Motor neuron (in vitro differentiated cells): ENCODE measurements around the gene AIRE. TPM values are rescaled to one million over a fixed set of nuclear protein-coding genes. Genes with fewer than 3 reads are reported as not detected.

Source experiments
- ATAC-seq, 8 experiments: fragments of 200-7000 bp; cut with Tn5 transposase; replicated peaks in 6 of 8; 2 replicates each; pipeline ENCODE4 v1.8.0; 2021; ENCODE audit warnings: mild to moderate bottlenecking in 8 of 8, moderate library complexity in 8 of 8
- H3K27ac ChIP-seq, 2 donors: fragments of 250-450 bp; sonication (Bioruptor Pico); 2 replicates each; pipeline ENCODE4 v1.9.0; 2021; ENCODE audit warnings: antibody characterized with exemption in 2 of 2, mild to moderate bottlenecking in 2 of 2, moderate library complexity in 1 of 2
- H3K4me1 ChIP-seq, 2 donors: fragments of 250-450 bp; sonication (Bioruptor Pico); replicated peaks in 1 of 2; 2 replicates each; pipeline ENCODE4 v1.6.1; 2021; ENCODE audit warnings: antibody characterized with exemption in 2 of 2, mild to moderate bottlenecking in 2 of 2, moderate library complexity in 1 of 2
- H3K4me3 ChIP-seq, 5 donors: fragments of 250-450 bp; sonication (Bioruptor Pico); 2 replicates each; pipeline ENCODE4 v1.9.0; 2021; ENCODE audit warnings: antibody characterized with exemption in 5 of 5, mild to moderate bottlenecking in 5 of 5, moderate library complexity in 4 of 5
- WGBS, 10 experiments: fragments of 450-650 bp; shearing (Covaris generic); methylation state at CpG; one replicate each; pipeline ENCODE4 v1.0.0; 2022; 5-methylcytosine and 5-hydroxymethylcytosine counted together
- in situ Hi-C, 9 experiments: fragments of 400-800 bp; cut with MboI; loops; one replicate each; pipeline ENCODE4 v1.15.0; 2021; ENCODE audit warnings: low sequenced_read_pairs in 9 of 9, low pct_unique_long_range_greater_than_20kb in 2 of 9; ENCODE audit not compliant: unreplicated experiment in 9 of 9
- total RNA-seq, 8 experiments: library from RNA; unstranded; fragments of 300-600 nt; gene quantifications; 2 replicates each; pipeline versions ENCODE4 v1.2.3 to v1.2.4, GENCODE V29; 2022

Gene AIRE
- total RNA-seq, 8 experiments from 2014 or later = 0.05 to 0.58 (median 0.21) TPM; not detected in 1

DNA sequence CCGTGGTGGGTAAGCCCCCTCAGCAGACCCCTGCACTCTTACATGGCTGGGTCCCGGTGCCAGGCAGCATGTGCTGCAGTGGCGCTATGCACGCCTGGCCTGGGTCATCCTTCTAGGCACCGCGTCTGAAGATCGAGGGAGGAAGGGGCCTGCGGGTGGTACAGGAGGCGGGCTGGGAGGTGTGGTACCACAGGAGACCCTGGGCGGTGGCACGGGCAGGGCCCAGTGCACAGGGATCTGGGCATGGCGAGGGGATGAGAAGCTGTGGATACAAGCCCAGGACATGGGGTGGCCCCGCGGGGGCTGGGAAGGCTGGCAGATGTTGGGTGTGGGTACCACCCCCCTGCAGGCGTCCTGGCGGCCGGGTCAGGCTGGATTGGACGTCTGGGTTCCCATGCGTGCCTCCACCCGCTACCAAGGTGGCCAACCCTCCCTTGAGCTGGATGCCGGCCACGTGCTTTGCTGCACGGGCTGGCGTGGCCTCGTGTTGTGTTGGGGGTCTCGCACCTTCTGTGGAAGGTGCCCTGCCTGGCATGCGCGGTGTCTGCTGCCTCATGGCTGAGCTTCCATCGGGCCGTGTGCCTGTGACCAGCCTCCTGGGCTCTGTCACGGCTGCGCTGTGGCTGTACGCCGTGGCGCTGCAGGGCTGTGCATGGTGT, 33.9 kb downstream of the AIRE start:
- in situ Hi-C loops = no loop called here
- 95 to 100% (median 100%) methylated on average over 1 to 12 of the region's 35 CpGs; no CpG with 5 or more reads in 3 of the 10 experiments for WGBS, 10 experiments
- H3K27ac ChIP-seq = no peak overlapping the region

DNA sequence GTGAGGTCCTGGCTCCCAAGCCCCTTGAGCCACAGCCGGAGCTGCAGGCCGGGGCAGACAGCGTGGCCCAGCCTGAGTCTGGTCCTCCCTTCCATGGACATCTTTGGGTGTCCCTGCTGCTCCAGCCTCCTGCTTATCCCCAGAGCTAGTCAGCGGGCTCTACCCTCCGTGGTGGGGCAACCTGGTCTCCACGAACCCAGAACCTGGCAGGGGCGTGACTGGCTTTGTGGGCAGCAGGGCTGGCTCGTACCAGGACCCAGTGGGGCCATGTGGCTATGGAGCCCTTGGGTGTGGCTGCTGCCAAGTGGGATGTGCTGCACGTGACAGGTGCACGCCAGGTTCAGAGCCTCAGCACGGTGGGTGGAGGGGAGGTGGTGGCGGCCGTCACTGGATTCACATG, 35.2 kb downstream of the AIRE start:
- Histone ChIP-seq H3K4me1 (no peaks in the 10 kb centered on the region), H3K4me3 (no peak overlapping the region), H3K27ac (no peak overlapping the region)
- in situ Hi-C loops = no loop called here
- WGBS, 10 experiments = 92 to 100% (median 100%) methylated on average over 2 to 3 of the region's 13 CpGs; no CpG with 5 or more reads in 7 of the 10 experiments
- no peak for ATAC-seq

More for the DNA sequence above, 33.9 kb downstream of the AIRE start:
- Histone ChIP-seq H3K4me3 (no peak overlapping the region), H3K4me1 (no peaks in the 10 kb centered on the region)
- no peak for ATAC-seq

DNA sequence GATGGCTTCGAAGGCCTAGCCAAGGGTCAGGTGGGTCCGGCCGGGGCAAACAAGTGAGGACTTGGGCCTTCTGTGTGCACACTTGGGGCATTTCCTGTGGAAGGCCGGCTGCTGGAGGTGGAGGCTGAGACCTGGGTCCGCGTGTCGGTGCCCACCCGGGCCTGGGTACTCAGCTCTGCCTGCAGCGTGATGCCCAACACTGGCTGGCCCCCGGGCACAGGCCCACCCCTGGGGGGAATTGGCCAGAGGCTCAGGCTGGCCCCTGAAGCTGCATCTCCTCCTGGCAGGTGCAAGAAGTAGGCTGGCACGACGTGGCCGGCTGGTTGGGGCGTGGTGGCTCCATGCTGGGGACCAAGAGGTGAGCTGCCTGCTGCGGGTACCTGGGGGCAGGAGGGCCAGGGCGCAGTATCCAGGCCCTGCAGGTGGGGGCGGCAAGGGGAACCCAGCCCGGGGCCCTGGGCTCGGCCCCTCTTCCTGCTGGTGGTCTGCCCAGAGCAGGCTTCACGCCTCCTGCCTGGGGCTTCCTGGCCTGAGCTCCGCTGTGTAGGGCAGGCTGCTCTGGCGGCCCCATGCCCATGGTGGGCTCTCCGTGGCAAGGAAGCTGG, 36.3 kb downstream of the AIRE start:
- WGBS, 10 experiments = 80 to 100% (median 80%) methylated on average over 1 to 3 of the region's 23 CpGs; no CpG with 5 or more reads in 7 of the 10 experiments
- no peak overlapping the region for H3K27ac ChIP-seq
- in situ Hi-C loops = no loop called here
- H3K4me3 ChIP-seq = no peak overlapping the region
- no peak for ATAC-seq
- H3K4me1 ChIP-seq = no peaks in the 10 kb centered on the region

DNA sequence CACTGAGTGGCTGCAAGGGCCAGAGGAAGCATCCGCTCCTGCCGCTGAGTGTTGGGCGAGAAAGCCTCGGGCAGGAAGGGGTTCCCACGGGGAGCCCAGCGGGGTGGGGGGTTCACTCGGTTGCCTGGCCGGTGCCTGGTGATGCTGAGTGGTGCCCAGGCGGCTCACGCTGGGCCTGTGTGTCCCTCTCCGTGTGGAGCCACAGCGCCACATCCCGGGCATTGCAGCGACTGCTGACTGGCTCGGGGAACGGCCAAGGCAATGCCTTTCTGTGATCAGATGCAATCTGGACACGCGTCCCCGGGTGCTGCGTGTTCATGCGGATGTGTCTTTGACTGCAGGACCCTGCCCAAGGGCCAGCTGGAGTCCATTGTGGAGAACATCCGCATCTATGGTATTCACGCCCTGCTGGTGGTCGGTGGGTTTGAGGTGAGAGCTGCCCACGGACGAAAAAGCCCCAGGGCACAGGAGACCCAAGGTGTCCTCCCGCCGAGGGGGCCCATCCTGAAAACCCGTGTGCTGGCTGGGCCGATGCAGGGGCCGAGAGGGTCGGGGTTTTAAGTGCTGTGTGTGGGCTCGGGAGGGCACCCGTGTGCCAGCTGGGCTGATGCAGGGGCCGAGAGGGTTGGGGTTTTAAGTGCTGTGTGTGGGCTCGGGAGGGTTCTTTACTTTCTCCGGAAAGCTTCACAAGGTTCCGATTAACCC, 37.1 kb downstream of the AIRE start:
- 100% methylated on average over 4 of the region's 38 CpGs; no CpG with 5 or more reads in 9 of the 10 experiments for WGBS, 10 experiments
- Histone ChIP-seq H3K27ac (no peak overlapping the region), H3K4me3 (no peak overlapping the region), H3K4me1 (no peaks in the 10 kb centered on the region)
- in situ Hi-C loops = no loop called here
- ATAC-seq = no peak

DNA sequence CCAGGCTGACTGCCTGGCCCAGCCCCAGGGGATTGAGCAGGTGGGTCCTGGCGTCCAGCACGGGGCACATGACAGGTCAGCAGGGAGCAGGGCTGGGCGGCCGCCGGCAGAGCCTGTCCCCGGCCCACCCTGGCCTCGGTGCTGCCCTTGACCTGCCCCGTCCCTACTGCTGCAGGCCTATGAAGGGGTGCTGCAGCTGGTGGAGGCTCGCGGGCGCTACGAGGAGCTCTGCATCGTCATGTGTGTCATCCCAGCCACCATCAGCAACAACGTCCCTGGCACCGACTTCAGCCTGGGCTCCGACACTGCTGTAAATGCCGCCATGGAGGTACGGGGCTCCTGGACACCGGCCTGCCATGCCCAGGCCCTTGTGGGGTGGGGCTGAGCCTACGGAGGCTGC, 37.9 kb downstream of the AIRE start:
- Histone ChIP-seq H3K4me3 (no peak overlapping the region), H3K27ac (no peak overlapping the region), H3K4me1 (no peaks in the 10 kb centered on the region)
- in situ Hi-C loops = no loop called here
- WGBS, 10 experiments = 80 to 90% methylated on average over 1 to 2 of the region's 20 CpGs; no CpG with 5 or more reads in 8 of the 10 experiments
- no peak for ATAC-seq

DNA sequence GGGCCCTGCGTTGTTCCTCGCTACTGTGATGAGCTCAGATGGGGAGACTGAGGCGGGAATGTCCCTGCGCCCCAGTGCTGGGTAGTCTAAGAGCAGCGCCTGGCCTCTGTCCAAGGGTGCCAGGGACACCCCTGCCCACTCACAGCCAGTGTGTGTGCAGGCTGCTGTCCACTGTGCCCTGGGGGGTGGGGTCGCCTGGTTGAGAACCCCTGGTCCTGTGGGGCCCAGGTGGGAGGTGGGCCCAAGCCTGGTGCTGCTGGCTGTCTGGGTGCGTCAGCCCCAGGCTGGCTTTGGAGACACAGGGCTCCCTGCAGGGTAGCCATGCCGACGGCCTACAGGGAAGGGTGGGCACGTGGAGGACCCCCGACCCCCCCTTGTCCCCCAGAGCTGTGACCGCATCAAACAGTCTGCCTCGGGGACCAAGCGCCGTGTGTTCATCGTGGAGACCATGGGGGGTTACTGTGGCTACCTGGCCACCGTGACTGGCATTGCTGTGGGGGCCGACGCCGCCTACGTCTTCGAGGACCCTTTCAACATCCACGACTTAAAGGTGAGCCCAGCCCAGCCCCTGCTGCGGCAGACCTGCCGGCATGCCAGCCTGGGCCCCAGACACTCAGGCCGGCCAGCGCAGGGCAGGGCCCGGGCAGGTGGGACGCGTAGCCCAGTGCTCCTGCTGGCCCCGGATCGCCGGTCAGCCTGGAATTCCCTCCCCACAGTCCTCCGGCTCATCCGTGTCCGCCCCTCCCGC, 38.6 kb downstream of the AIRE start:
- H3K4me1 ChIP-seq = no peaks in the 10 kb centered on the region
- 93 to 100% methylated on average over 2 to 8 of the region's 37 CpGs; no CpG with 5 or more reads in 8 of the 10 experiments for WGBS, 10 experiments
- in situ Hi-C loops = no loop called here
- H3K4me3 ChIP-seq = no peak overlapping the region
- H3K27ac ChIP-seq = no peak overlapping the region
- ATAC-seq = no peak

DNA sequence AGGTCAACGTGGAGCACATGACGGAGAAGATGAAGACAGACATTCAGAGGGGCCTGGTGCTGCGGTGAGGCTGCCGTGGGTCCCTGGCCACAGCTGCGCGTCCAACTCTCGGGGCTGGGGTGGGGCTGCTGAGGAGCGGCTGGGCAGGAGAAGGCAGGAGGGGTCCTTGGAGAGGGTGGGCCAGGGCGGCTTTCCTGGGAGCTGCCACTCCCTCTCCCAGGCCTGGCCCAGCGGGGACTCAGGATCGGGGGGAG, 39.1 kb downstream of the AIRE start:
- no CpG with 5 or more reads among the region's 11 CpGs for WGBS, 10 experiments
- Histone ChIP-seq H3K27ac (no peak overlapping the region), H3K4me3 (no peak overlapping the region), H3K4me1 (no peaks in the 10 kb centered on the region)
- in situ Hi-C loops = loop anchor here in 1 of 9 experiments (25.0 kb wide), 1 partner anchor 463 kb away; no protein-coding TSS in a partner anchor
- no peak for ATAC-seq

DNA sequence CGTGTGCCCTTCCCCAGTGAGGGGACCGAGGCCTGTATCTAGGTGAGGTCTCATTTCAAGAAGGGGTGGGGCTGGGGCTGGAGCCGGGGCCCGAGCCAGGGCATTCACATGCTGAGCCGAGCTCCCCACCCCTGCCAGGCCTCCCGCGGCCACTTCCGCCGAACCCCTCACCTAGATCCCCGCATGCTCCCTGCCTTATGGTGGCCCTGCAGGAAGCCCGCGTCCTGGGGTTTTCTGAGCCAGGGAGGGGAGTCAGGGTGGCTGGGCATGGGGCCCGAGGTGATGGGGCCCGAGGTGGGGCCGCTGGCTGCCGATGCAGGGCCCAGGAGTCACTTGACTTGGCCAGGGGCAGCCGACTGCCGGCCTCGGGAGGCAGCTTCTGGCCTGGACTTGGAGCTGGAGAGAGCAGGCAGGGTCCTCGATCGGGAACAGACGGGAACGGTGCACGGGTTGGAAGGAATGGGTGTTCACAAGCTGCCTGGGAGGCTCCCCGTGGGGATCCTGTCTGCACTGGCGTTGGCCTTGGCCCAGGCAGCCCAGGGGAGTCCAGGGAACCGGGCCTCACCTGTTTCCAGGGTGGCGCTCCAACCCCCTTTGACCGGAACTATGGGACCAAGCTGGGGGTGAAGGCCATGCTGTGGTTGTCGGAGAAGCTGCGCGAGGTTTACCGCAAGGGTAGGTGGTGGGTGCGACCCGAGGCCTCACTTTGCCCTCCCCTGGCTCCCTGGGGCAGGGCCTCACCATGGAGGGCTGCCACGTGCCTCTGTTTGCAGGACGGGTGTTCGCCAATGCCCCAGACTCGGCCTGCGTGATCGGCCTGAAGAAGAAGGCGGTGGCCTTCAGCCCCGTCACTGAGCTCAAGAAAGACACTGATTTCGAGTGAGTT, 40.0 kb downstream of the AIRE start:
- no peak for ATAC-seq
- WGBS, 10 experiments = 100% methylated on average over 3 to 6 of the region's 44 CpGs; no CpG with 5 or more reads in 8 of the 10 experiments
- in situ Hi-C loops = loop anchor here in 1 of 9 experiments (25.0 kb wide), 1 partner anchor 462 kb away; no protein-coding TSS in a partner anchor
- Histone ChIP-seq H3K4me1 (no peaks in the 10 kb centered on the region), H3K27ac (no peak overlapping the region), H3K4me3 (no peak overlapping the region)

DNA sequence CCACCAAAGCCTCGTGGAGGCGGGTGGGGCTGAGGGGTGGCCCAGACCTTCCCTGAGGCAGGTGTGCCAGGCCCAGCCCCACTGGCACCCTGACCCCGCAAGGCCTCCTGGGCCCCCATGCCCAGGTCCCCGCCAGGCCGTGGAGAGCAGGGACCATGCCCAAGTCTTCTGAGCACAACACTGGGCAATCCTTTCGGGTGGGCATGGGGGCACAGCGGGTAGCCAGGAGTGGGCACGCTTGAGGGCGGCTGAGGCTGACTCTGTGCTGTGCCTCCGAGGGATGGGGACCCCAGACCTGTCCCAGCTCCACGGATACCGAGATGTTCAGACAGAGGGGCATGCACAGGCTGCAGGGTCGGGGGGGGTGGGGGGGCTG, 40.6 kb downstream of the AIRE start:
- Histone ChIP-seq H3K27ac (no peak overlapping the region), H3K4me1 (no peaks in the 10 kb centered on the region), H3K4me3 (no peak overlapping the region)
- no CpG with 5 or more reads among the region's 13 CpGs for WGBS, 10 experiments
- in situ Hi-C loops = loop anchor here in 1 of 9 experiments (25.0 kb wide), 1 partner anchor 461 kb away; no protein-coding TSS in a partner anchor
- no peak for ATAC-seq

DNA sequence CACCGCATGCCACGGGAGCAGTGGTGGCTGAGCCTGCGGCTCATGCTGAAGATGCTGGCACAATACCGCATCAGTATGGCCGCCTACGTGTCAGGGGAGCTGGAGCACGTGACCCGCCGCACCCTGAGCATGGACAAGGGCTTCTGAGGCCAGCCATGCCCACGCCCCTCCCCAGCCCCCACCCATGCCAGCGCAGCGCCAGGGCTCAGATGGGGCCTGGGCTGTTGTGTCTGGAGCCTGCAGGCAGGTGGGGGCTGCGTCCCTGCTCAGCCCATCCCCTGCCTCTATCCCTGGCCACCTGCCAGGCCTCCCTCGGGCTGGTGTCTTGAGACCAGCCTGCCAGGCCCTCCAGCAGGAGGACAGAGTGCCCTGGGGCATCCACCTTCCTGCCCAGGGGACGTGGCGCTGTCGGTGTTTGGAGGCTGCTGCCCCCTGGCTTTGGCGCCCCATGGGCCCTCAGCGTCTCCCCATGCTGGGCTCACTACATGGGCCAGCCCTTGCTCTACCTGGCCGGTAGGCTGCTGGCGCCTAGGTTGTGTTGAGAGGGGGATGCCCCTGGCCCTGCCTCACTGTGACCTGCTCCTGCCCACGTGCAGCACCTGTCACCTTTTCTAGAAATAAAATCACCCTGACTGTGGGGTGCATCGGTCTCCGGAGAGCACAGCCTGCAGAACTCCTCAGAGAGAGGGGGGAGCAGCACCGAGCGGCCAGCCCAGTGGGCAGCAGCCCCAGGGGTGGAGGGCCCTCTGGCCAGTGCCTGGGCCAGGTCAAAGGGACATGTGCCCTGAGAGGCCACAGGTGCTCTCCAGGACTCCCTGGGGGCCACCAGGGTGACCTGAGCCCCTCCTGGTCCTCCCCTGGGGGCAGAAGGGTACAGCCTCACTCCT, 41.3 kb downstream of the AIRE start:
- in situ Hi-C loops = loop anchor here in 1 of 9 experiments (25.0 kb wide), 1 partner anchor 460 kb away; no protein-coding TSS in a partner anchor
- WGBS, 10 experiments = 90 to 95% methylated on average over 2 to 8 of the region's 26 CpGs; no CpG with 5 or more reads in 8 of the 10 experiments
- Histone ChIP-seq H3K27ac (no peak overlapping the region), H3K4me3 (no peak overlapping the region), H3K4me1 (no peaks in the 10 kb centered on the region)
- ATAC-seq = peak in 3 of 8 experiments; percentile 1 to 5 (median 2)

DNA sequence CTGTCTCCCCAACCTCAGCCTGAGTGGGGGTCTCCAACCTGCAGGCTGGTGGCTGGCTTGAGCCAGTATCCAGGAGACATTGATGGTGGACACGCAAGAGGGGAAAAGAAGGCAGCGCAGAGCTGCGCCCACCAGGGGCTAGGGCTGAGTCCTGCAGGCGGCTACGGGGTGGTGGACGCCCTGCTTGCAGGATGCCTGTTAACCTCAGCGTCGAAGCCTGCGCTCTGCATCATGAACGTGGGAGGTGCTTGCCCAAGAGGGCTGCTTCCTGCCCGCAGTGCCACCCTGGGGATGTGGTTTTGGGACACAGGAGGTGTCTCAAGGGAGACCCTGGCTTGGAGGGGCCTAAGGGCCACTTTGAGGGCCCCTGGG, 41.9 kb downstream of the AIRE start:
- Histone ChIP-seq H3K4me3 (no peak overlapping the region), H3K27ac (no peak overlapping the region), H3K4me1 (no peaks in the 10 kb centered on the region)
- in situ Hi-C loops = loop anchor here in 1 of 9 experiments (25.0 kb wide), 1 partner anchor 460 kb away; no protein-coding TSS in a partner anchor
- no peak for ATAC-seq
- 90 to 100% methylated on average over 1 to 6 of the region's 11 CpGs; no CpG with 5 or more reads in 8 of the 10 experiments for WGBS, 10 experiments
